Astrocyte of the spinal cord (primary cell): ENCODE results near the gene KRTAP5-10.
"Not testable (repeated sequence)": the region's sequence is repeated elsewhere in the genome, so short reads cannot be mapped to it uniquely, and the experiment has no call there.

Source experiments
- DNase-seq: peaks from one replicate; pipeline ENCODE4 v3.0.0; 2011; ENCODE audit warnings: low read depth, low spot score
- H3K4me3 ChIP-seq: 2 replicates; pipeline ENCODE4 v1.5.1; 2011; ENCODE audit warnings: low read depth, mild to moderate bottlenecking, low read length, moderate library complexity
- in situ Hi-C: cut with HindIII; loops from 2 replicates; pipeline ENCODE4 v1.10.0; 2017; ENCODE audit warnings: low sequenced_read_pairs
- TF ChIP-seq, protein P1 (sequence below): IDR thresholded peaks from 2 replicates; pipeline ENCODE4 v1.5.1; 2012; ENCODE audit warnings: low read depth, mild to moderate bottlenecking, low read length, inconsistent platforms

The KRTAP5-10 gene, protein sequence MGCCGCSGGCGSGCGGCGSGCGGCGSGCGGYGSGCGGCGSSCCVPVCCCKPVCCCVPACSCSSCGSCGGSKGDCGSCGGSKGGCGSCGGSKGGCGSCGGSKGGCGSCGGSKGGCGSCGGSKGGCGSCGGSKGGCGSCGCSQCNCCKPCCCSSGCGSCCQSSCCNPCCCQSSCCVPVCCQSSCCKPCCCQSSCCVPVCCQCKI

GRCh38 chr11:71565263-71565662 is at the start of gene KRTAP5-10:
Gene KRTAP5-10 (plus strand): TSS chr11:71565563. CDS start chr11:71565588, 25 bp downstream.
- TF ChIP-seq, protein P1, sequence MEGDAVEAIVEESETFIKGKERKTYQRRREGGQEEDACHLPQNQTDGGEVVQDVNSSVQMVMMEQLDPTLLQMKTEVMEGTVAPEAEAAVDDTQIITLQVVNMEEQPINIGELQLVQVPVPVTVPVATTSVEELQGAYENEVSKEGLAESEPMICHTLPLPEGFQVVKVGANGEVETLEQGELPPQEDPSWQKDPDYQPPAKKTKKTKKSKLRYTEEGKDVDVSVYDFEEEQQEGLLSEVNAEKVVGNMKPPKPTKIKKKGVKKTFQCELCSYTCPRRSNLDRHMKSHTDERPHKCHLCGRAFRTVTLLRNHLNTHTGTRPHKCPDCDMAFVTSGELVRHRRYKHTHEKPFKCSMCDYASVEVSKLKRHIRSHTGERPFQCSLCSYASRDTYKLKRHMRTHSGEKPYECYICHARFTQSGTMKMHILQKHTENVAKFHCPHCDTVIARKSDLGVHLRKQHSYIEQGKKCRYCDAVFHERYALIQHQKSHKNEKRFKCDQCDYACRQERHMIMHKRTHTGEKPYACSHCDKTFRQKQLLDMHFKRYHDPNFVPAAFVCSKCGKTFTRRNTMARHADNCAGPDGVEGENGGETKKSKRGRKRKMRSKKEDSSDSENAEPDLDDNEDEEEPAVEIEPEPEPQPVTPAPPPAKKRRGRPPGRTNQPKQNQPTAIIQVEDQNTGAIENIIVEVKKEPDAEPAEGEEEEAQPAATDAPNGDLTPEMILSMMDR, result no peak
- no peak for DNase-seq
- in situ Hi-C loops, result no loop called here
- H3K4me3 ChIP-seq, result no peak within 1 kb of the TSS

GRCh38 chr11:71518506-71519471 is 46.6 kb upstream of the KRTAP5-10 start:
- in situ Hi-C loops, result no loop called here
- H3K4me3 ChIP-seq, result no peak overlapping the region
- TF ChIP-seq, protein P1, result no peak
- no peak for DNase-seq

GRCh38 chr11:71519546-71519945 is 45.8 kb upstream of the KRTAP5-10 start:
- no peak for DNase-seq
- in situ Hi-C loops, result no loop called here
- TF ChIP-seq, protein P1, result no peak
- H3K4me3 ChIP-seq, result no peak overlapping the region

DNA sequence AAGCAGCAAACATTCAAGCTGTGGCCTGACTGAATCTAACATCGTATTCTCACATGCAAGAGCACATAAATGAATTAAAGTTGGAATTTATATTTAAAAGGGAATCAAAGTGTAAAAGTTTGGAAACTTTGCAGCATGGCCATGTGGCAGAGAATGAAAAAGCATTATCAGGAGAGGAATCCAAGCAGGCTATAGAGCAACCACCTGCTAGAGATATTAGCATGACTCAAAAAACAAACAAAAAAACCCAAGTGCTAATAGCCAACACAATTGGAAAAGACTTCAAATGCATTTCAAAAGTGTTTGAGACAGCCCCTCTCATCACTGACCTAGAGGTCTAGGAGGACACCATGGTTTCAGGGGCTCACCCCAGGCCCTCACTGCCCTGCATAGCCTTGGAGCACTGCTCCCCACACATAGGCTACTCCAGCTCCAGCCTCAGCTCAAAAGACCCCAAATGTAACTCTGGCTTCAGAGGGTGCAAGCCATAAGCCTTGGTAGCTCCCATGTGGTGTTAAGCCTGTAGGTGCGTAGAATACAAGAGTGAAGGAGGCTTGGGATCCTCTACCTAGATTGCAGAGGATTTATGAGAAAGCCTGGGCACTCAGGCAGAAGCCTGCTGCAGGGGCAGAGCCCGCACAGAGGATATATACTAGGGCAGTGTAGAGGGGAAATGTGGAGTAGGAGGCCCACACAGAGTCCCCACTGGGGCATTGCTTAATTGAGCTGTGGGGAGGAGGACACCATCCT is 40.0 kb upstream of the KRTAP5-10 start:
- no peak overlapping the region for H3K4me3 ChIP-seq
- in situ Hi-C loops, result no loop called here
- no peak for DNase-seq
- TF ChIP-seq, protein P1, result no peak

DNA sequence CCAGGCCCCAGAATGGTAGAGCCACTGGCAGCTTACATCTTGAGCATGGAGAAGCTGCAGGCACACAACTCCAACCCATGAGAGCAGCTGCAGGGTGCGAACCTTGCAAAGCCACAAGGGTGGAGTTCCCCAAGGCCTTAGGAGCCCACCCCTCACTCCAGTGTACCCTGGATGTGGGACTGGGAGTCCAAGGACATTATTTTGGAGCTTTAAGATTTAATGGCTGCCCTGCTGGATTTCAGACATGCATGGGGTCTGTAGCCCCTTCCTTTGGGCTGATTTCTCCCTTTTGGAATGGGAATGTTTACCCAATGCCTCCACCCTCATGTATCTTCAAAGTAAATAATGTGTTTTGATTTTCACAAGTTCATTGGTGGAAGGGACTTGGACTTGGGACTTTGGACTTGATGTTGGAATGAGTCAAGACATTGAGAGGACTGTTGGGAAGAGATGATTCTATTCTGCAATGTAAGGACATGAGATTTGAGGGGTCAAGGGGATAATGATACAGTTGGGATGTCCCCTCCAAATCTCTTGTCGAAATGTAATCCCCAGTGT is 39.3 kb upstream of the KRTAP5-10 start:
- DNase-seq, result no peak
- TF ChIP-seq, protein P1, result no peak
- in situ Hi-C loops, result no loop called here
- no peak overlapping the region for H3K4me3 ChIP-seq

GRCh38 chr11:71526796-71527575 is 38.4 kb upstream of the KRTAP5-10 start, which contains the start of gene KRTAP5-7:
Gene KRTAP5-7 (plus strand): TSS chr11:71527267. CDS start chr11:71527301, 34 bp downstream.
- H3K4me3 ChIP-seq, DNase-seq, in situ Hi-C loops: not testable (repeated sequence)
